ENCODE data around the gene PRKG1.

The PRKG1 gene

GRCh38 chr10:51624013-51624412, 549.7 kb downstream of the PRKG1 start:
- DNase-seq = no peak

GRCh38 chr10:51629934-51630639, 555.8 kb downstream of the PRKG1 start:
- no peak for DNase-seq

GRCh38 chr10:51630640-51631005, 556.3 kb downstream of the PRKG1 start:
- DNase-seq = no peak

GRCh38 chr10:51635436-51635835, 561.1 kb downstream of the PRKG1 start:
- DNase-seq = no peak

- no peak for DNase-seq
Measured at GRCh38 chr10:51638211-51638610, 563.9 kb downstream of the PRKG1 start.

- DNase-seq = no peak
Measured at GRCh38 chr10:51638737-51639136, 564.5 kb downstream of the PRKG1 start.

- DNase-seq = no peak
Measured at GRCh38 chr10:51640120-51640819, 566.0 kb downstream of the PRKG1 start.

GRCh38 chr10:51642581-51642980, 568.3 kb downstream of the PRKG1 start:
- DNase-seq = no peak

- DNase-seq = no peak
Measured at GRCh38 chr10:51643734-51644133, 569.4 kb downstream of the PRKG1 start.

- no peak for DNase-seq
Measured at GRCh38 chr10:51649064-51649463, 574.8 kb downstream of the PRKG1 start.

- no peak for DNase-seq
Measured at GRCh38 chr10:51651063-51651462, 576.8 kb downstream of the PRKG1 start.

GRCh38 chr10:51653025-51653424, 578.7 kb downstream of the PRKG1 start:
- DNase-seq = no peak

- DNase-seq = no peak
Measured at GRCh38 chr10:51654918-51655317, 580.6 kb downstream of the PRKG1 start.

- DNase-seq = no peak
Measured at GRCh38 chr10:51656503-51656902, 582.2 kb downstream of the PRKG1 start.

GRCh38 chr10:51658000-51658399, 583.7 kb downstream of the PRKG1 start:
- no peak for DNase-seq

GRCh38 chr10:51659344-51659743, 585.1 kb downstream of the PRKG1 start:
- DNase-seq = no peak

- DNase-seq = no peak
Measured at GRCh38 chr10:51663086-51663485, 588.8 kb downstream of the PRKG1 start.

- DNase-seq = no peak
Measured at GRCh38 chr10:51666456-51666855, 592.2 kb downstream of the PRKG1 start.

GRCh38 chr10:51667678-51668335, 593.5 kb downstream of the PRKG1 start:
- DNase-seq = no peak

GRCh38 chr10:51668336-51668689, 594.0 kb downstream of the PRKG1 start:
- DNase-seq = no peak

- no peak for DNase-seq
Measured at GRCh38 chr10:51669041-51669440, 594.8 kb downstream of the PRKG1 start.

GRCh38 chr10:51672039-51672535, 597.8 kb downstream of the PRKG1 start:
- no peak for DNase-seq

GRCh38 chr10:51675088-51675487, 600.8 kb downstream of the PRKG1 start:
- DNase-seq = no peak

- DNase-seq = no peak
Measured at GRCh38 chr10:51679841-51680240, 605.6 kb downstream of the PRKG1 start.
